Neural cell (in vitro differentiated cells): ENCODE data around the gene PDE7B. TPM values are rescaled to one million over a fixed set of nuclear protein-coding genes. Genes with fewer than 3 reads are reported as not detected.

Experiments used
- H2AFZ ChIP-seq: fragments of 200-600, 300-800 bp; sonication (generic), shearing (Covaris generic); 2 replicates; pipeline ENCODE4 v1.6.0; 2014; ENCODE audit warnings: low read depth, mild to moderate bottlenecking, antibody characterized with exemption, low read length, moderate library complexity
- H3F3A ChIP-seq: fragments of 200-600 bp; shearing (Covaris generic); 2 replicates; pipeline ENCODE4 v1.6.1; 2016; ENCODE audit warnings: mild to moderate bottlenecking, moderate library complexity, mixed read lengths, antibody characterized with exemption, low read length; ENCODE audit not compliant: insufficient read depth, poor library complexity, severe bottlenecking
- H3K27ac ChIP-seq: fragments of 200-600, 300-800 bp; sonication (generic), shearing (Covaris generic); 2 replicates; pipeline ENCODE4 v1.5.1; 2014; ENCODE audit warnings: mild to moderate bottlenecking, low read length, moderate library complexity
- H3K27me3 ChIP-seq: fragments of 300-800, 200-600 bp; sonication (generic), shearing (Covaris generic); 2 replicates; pipeline ENCODE4 v1.6.0; 2014; ENCODE audit warnings: mild to moderate bottlenecking, low read depth, low read length, moderate library complexity; ENCODE audit not compliant: insufficient read depth
- H3K36me3 ChIP-seq: fragments of 300-800, 200-600 bp; sonication (generic), shearing (Covaris generic); 2 replicates; pipeline ENCODE4 v1.5.1; 2014; ENCODE audit warnings: mild to moderate bottlenecking, antibody characterized with exemption, low read length, moderate library complexity; ENCODE audit not compliant: insufficient read depth
- H3K4me2 ChIP-seq: fragments of 300-800, 200-600 bp; sonication (generic), shearing (Covaris generic); 2 replicates; pipeline ENCODE4 v1.6.0; 2014; ENCODE audit warnings: mild to moderate bottlenecking, low read length
- H3K4me3 ChIP-seq: fragments of 300-800, 200-600 bp; sonication (generic), shearing (Covaris generic); 2 replicates; pipeline ENCODE4 v1.5.1; 2014; ENCODE audit warnings: mild to moderate bottlenecking, low read length, moderate library complexity
- H3K79me2 ChIP-seq: fragments of 200-600 bp; shearing (Covaris generic); replicated peaks from 2 replicates; pipeline ENCODE4 v1.6.0; 2014; ENCODE audit warnings: mild to moderate bottlenecking, low read length, moderate library complexity; ENCODE audit not compliant: insufficient read depth
- H3K9ac ChIP-seq: fragments of 300-800, 200-600 bp; sonication (generic), shearing (Covaris generic); 2 replicates; pipeline ENCODE4 v1.6.1; 2016; ENCODE audit warnings: mild to moderate bottlenecking, low read length, mixed read lengths
- H3K9me2 ChIP-seq: fragments of 200-600 bp; shearing (Covaris generic); 2 replicates; pipeline ENCODE4 v1.6.1; 2016; ENCODE audit warnings: mild to moderate bottlenecking, low read length, mixed read lengths; ENCODE audit not compliant: insufficient read depth
- H3K9me3 ChIP-seq: fragments of 200-600, 300-800 bp; sonication (generic), shearing (Covaris generic); 2 replicates; pipeline ENCODE4 v1.6.1; 2016; ENCODE audit warnings: mild to moderate bottlenecking, mixed run types, low read length, moderate library complexity, mixed read lengths
- H4K20me1 ChIP-seq: fragments of 200-600 bp; shearing (Covaris generic); 2 replicates; pipeline ENCODE4 v1.6.1; 2016; ENCODE audit warnings: mild to moderate bottlenecking, mixed run types; ENCODE audit not compliant: insufficient read depth
- CTCF ChIP-seq: fragments of 450-650 bp; IDR thresholded peaks from 2 replicates; pipeline ENCODE4 v1.5.1; 2014; ENCODE audit warnings: antibody characterized with exemption, mild to moderate bottlenecking, moderate library complexity; ENCODE audit not compliant: poor library complexity, severe bottlenecking
- EP300 ChIP-seq: fragments of 450-650 bp; conservative IDR thresholded peaks from 2 replicates; pipeline ENCODE4 v1.6.1; 2014; ENCODE audit warnings: antibody characterized with exemption, mild to moderate bottlenecking, moderate library complexity; ENCODE audit not compliant: poor library complexity, severe bottlenecking
- EZH2 ChIP-seq: fragments of 200-600, 300-800 bp; shearing (Covaris generic), sonication (generic); IDR thresholded peaks from 2 replicates; pipeline ENCODE4 v1.6.1; 2014; ENCODE audit warnings: antibody characterized with exemption, low read length, borderline replicate concordance, mild to moderate bottlenecking; ENCODE audit not compliant: insufficient read depth, poor library complexity, severe bottlenecking
- MXI1 ChIP-seq: fragments of 450-650 bp; conservative IDR thresholded peaks from 2 replicates; pipeline ENCODE4 v1.6.1; 2014; ENCODE audit warnings: antibody characterized with exemption, mild to moderate bottlenecking; ENCODE audit not compliant: poor library complexity, severe bottlenecking
- POLR2AphosphoS5 ChIP-seq: IDR thresholded peaks from 2 replicates; pipeline ENCODE4 v1.6.1; 2012
- RAD21 ChIP-seq: fragments of 450-650 bp; conservative IDR thresholded peaks from 2 replicates; pipeline ENCODE4 v1.6.1; 2014; ENCODE audit warnings: antibody characterized with exemption, mild to moderate bottlenecking, moderate library complexity
- REST ChIP-seq: IDR thresholded peaks from 2 replicates; pipeline ENCODE4 v1.6.1; 2012; ENCODE audit warnings: borderline replicate concordance
- SMC3 ChIP-seq: fragments of 450-650 bp; conservative IDR thresholded peaks from 2 replicates; pipeline ENCODE4 v1.6.1; 2014; ENCODE audit warnings: antibody characterized with exemption, mild to moderate bottlenecking, moderate library complexity; ENCODE audit not compliant: poor library complexity
- TAF1 ChIP-seq: IDR thresholded peaks from 2 replicates; pipeline ENCODE4 v1.6.1; 2012; ENCODE audit warnings: low read depth
- polyA plus RNA-seq: library from polyadenylated mRNA; depleted of rRNA; stranded (reverse); fragments of >200 nt; gene quantifications from 2 replicates; pipeline ENCODE4 v1.2.3, GENCODE V29; 2014

Gene PDE7B
- polyA plus RNA-seq, 1 donor from 2014 or later, result 5.9 TPM

- H3F3A ChIP-seq, result no peaks in the 10 kb centered on the region
- no peak overlapping the region for H3K27ac ChIP-seq
- no peaks in the 10 kb centered on the region for H4K20me1 ChIP-seq
- H3K9me3 ChIP-seq, result no peaks in the 10 kb centered on the region
- no peaks in the 10 kb centered on the region for H3K36me3 ChIP-seq
- no peak overlapping the region for H3K4me3 ChIP-seq
- H3K27me3 ChIP-seq, result no peaks in the 10 kb centered on the region
- H3K9ac ChIP-seq, result no peak overlapping the region
- no peaks in the 10 kb centered on the region for H3K79me2 ChIP-seq
- no peaks in the 10 kb centered on the region for H3K9me2 ChIP-seq
- H3K4me2 ChIP-seq, result no peak overlapping the region
- no peak overlapping the region for H2AFZ ChIP-seq
- TF ChIP-seq TAF1 (no peak), POLR2AphosphoS5 (no peak), MXI1 (no peak)
Measured at GRCh38 chr6:135884136-135884535, 32.6 kb downstream of the PDE7B start.

- no peak for TF ChIP-seq SMC3
- no peak for TF ChIP-seq MXI1
- TF ChIP-seq CTCF, result no peak
- no peak for TF ChIP-seq TAF1
- no peak for TF ChIP-seq EZH2
- TF ChIP-seq EP300, result no peak
- TF ChIP-seq REST, result no peak
- no peak for TF ChIP-seq RAD21
- no peak for TF ChIP-seq POLR2AphosphoS5
- H4K20me1 ChIP-seq, result no peaks in the 10 kb centered on the region
- H3K9ac ChIP-seq, result no peak overlapping the region
- H3K9me3 ChIP-seq, result no peaks in the 10 kb centered on the region
- no peak overlapping the region for H3K4me3 ChIP-seq
- H3K36me3 ChIP-seq, result no peaks in the 10 kb centered on the region
- no peaks in the 10 kb centered on the region for H3K79me2 ChIP-seq
- no peaks in the 10 kb centered on the region for H3K9me2 ChIP-seq
- no peak overlapping the region for H3K4me2 ChIP-seq
- no peak overlapping the region for H2AFZ ChIP-seq
- H3K27me3 ChIP-seq, result no peaks in the 10 kb centered on the region
- no peak overlapping the region for H3K27ac ChIP-seq
- H3F3A ChIP-seq, result no peaks in the 10 kb centered on the region
Measured at GRCh38 chr6:135887069-135887468, 35.6 kb downstream of the PDE7B start.

GRCh38 chr6:135888818-135889217 lies 37.3 kb downstream of the PDE7B start:
- H3K9ac ChIP-seq, result no peak overlapping the region
- H3F3A ChIP-seq, result no peaks in the 10 kb centered on the region
- no peak overlapping the region for H3K4me3 ChIP-seq
- no peaks in the 10 kb centered on the region for H4K20me1 ChIP-seq
- no peaks in the 10 kb centered on the region for H3K79me2 ChIP-seq
- H3K9me2 ChIP-seq, result no peaks in the 10 kb centered on the region
- H3K9me3 ChIP-seq, result no peaks in the 10 kb centered on the region
- TF ChIP-seq EP300 (no peak), POLR2AphosphoS5 (no peak), RAD21 (no peak)
- no peak overlapping the region for H3K27ac ChIP-seq
- no peaks in the 10 kb centered on the region for H3K36me3 ChIP-seq
- no peak overlapping the region for H2AFZ ChIP-seq
- H3K4me2 ChIP-seq, result no peak overlapping the region
- H3K27me3 ChIP-seq, result no peaks in the 10 kb centered on the region
